ENCODE measurements around the gene DDX10. TPM values are rescaled to one million over a fixed set of nuclear protein-coding genes. Genes with fewer than 3 reads are reported as not detected.
A peak's percentile ranks its signal among the peaks of the same experiment; 100 is the strongest.
"Not testable (repeated sequence)": the region's sequence is repeated elsewhere in the genome, so short reads cannot be mapped to it uniquely, and the experiment has no call there.

The DDX10 gene
- total RNA-seq, 4 donors from 2014 or later: 27.9 to 511 (median 31.5) TPM

- no peak for TF ChIP-seq CTCF (IDR thresholded peaks at IDR 0.05)
- Histone ChIP-seq H3K27me3 (no peaks in the 10 kb centered on the region), H3K9me3 (no peaks in the 10 kb centered on the region), H3K4me1 (no peaks in the 10 kb centered on the region), H3K36me3 (no peaks in the 10 kb centered on the region), H3K27ac (no peak overlapping the region), H3K4me3 (no peak overlapping the region)
- DNase-seq: no peak
- intact Hi-C loops (cut with DNase I; ENCODE audit: low total_unique reads): no loop called here
Measured at GRCh38 chr11:108768964-108769363, 104.1 kb downstream of the DDX10 start.

GRCh38 chr11:108774037-108774730 lies 109.3 kb downstream of the DDX10 start:
- no peak for TF ChIP-seq CTCF (IDR thresholded peaks at IDR 0.05)
- no peak for TF ChIP-seq POLR2A (IDR thresholded peaks at IDR 0.05)
- DNase-seq: no peak
- Histone ChIP-seq H3K9me3 (no peaks in the 10 kb centered on the region), H3K36me3 (no peaks in the 10 kb centered on the region), H3K27me3 (no peaks in the 10 kb centered on the region), H3K4me3 (no peak overlapping the region), H3K27ac (no peak overlapping the region), H3K4me1 (no peaks in the 10 kb centered on the region)
- intact Hi-C loops (cut with DNase I; ENCODE audit: low total_unique reads): no loop called here

- intact Hi-C loops (cut with DNase I; ENCODE audit: low total_unique reads): no loop called here
- TF ChIP-seq POLR2A (IDR thresholded peaks at IDR 0.05): no peak
- TF ChIP-seq CTCF (IDR thresholded peaks at IDR 0.05): no peak
- Histone ChIP-seq H3K27me3 (no peaks in the 10 kb centered on the region), H3K9me3 (no peaks in the 10 kb centered on the region), H3K4me1 (no peaks in the 10 kb centered on the region), H3K27ac (no peak overlapping the region), H3K36me3 (no peaks in the 10 kb centered on the region), H3K4me3 (no peak overlapping the region)
- no peak for DNase-seq
Measured at GRCh38 chr11:108775324-108775723, 110.5 kb downstream of the DDX10 start.

GRCh38 chr11:108779147-108779546 lies 114.3 kb downstream of the DDX10 start:
- H3K4me1 ChIP-seq; H3K36me3 ChIP-seq; DNase-seq; intact Hi-C loops (cut with DNase I; ENCODE audit: low total_unique reads); H3K4me3 ChIP-seq; H3K27ac ChIP-seq; H3K27me3 ChIP-seq; H3K9me3 ChIP-seq: not testable (repeated sequence)

GRCh38 chr11:108780119-108780518 lies 115.2 kb downstream of the DDX10 start:
- Histone ChIP-seq H3K4me3 (no peak overlapping the region), H3K9me3 (no peaks in the 10 kb centered on the region), H3K27me3 (no peaks in the 10 kb centered on the region), H3K27ac (no peak overlapping the region), H3K4me1 (no peaks in the 10 kb centered on the region), H3K36me3 (no peaks in the 10 kb centered on the region)
- no peak for DNase-seq
- TF ChIP-seq POLR2A (IDR thresholded peaks at IDR 0.05) (no peak), CTCF (IDR thresholded peaks at IDR 0.05) (no peak)
- intact Hi-C loops (cut with DNase I; ENCODE audit: low total_unique reads): no loop called here

- Histone ChIP-seq H3K4me3 (no peak overlapping the region), H3K36me3 (no peaks in the 10 kb centered on the region), H3K4me1 (no peaks in the 10 kb centered on the region), H3K27me3 (no peaks in the 10 kb centered on the region), H3K27ac (peak overlapping the region in 1 of 2 donors; percentile 8), H3K9me3 (no peaks in the 10 kb centered on the region)
- TF ChIP-seq CTCF (IDR thresholded peaks at IDR 0.05) (no peak), POLR2A (IDR thresholded peaks at IDR 0.05) (no peak)
- intact Hi-C loops (cut with DNase I; ENCODE audit: low total_unique reads): no loop called here
- no peak for DNase-seq
Measured at GRCh38 chr11:108781946-108782345, 117.1 kb downstream of the DDX10 start.

All from uterus (tissue), 4 donors.